Measurements from ENCODE around the gene IL13RA1.

GRCh38 chrX:118763489-118763888 lies 36.1 kb downstream of the IL13RA1 start:
- no peak for TF ChIP-seq REST (IDR thresholded peaks at IDR 0.05; ENCODE audit: low read depth)
- TF ChIP-seq EP300 (IDR thresholded peaks at IDR 0.05; ENCODE audit: borderline replicate concordance): no peak
- no peak for TF ChIP-seq TAF1 (IDR thresholded peaks at IDR 0.05; ENCODE audit: low read depth)
- no peak for TF ChIP-seq CEBPB (IDR thresholded peaks at IDR 0.05)
- no peak for TF ChIP-seq RAD21 (IDR thresholded peaks at IDR 0.05; ENCODE audit: low read depth)
- TF ChIP-seq YY1 (IDR thresholded peaks at IDR 0.05; ENCODE audit: low read depth): no peak
- TF ChIP-seq EGR1 (IDR thresholded peaks at IDR 0.05): no peak
- no peak for TF ChIP-seq ZBTB7A (IDR thresholded peaks at IDR 0.05; ENCODE audit: low read depth)
- no peak for TF ChIP-seq MAX (IDR thresholded peaks at IDR 0.05)
- TF ChIP-seq NFIC (IDR thresholded peaks at IDR 0.05): no peak
- TF ChIP-seq FOXM1 (IDR thresholded peaks at IDR 0.05; ENCODE audit: borderline replicate concordance, low read depth): no peak
